Lower leg skin (tissue), 3 donors: Measurements from ENCODE around the gene CXCL14.

Experiments used
- POLR2A ChIP-seq, 2 donors: fragments of 450-650 bp; IDR thresholded peaks; one replicate each; pipeline ENCODE4 v1.6.1; 2016 to 2017; ENCODE audit warnings: antibody characterized with exemption in 2 of 2, mild to moderate bottlenecking in 1 of 2, moderate library complexity in 1 of 2
- TF ChIP-seq, protein P1 (sequence below), 3 donors: fragments of 450-650 bp; IDR thresholded peaks; one replicate each; pipeline ENCODE4 v1.5.1; 2016; ENCODE audit warnings: antibody characterized with exemption in 3 of 3, mild to moderate bottlenecking in 3 of 3, moderate library complexity in 2 of 3

DNA sequence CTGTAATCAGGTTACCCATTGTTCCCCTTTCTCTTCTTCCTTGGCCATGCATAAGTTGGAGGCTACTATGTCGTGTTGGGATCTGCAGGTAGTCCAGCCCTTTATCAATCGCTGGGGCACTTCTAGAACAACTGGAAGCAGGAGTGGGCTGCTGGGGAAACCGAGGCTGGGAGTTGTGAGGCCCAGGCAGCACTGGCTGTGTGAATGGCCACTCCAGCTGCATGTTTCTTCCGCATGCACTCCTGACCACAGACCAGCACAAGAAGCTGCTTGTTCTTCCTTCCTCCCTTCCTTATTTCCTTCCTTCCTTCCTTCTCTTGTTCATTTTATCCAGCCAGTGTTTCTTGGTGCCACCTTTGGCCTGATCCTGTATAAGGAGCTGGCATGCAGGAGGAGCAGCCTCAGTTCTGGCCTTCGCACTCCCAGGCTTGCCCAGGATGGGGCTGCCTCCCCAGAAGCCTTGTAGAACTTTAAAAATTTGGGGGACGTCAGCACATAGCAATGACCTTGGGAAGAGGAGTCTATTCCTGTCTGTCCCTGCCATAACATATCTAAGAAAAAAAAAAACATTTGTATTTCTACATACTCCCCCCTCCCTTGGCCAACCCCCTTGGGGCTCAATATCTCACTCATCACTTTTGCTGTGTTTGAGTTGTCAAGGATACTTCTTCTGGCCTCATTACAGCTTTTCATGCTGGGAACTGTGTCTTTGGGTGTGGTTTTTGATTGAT, 20.8 kb upstream of the CXCL14 start:
- TF ChIP-seq, protein P1, sequence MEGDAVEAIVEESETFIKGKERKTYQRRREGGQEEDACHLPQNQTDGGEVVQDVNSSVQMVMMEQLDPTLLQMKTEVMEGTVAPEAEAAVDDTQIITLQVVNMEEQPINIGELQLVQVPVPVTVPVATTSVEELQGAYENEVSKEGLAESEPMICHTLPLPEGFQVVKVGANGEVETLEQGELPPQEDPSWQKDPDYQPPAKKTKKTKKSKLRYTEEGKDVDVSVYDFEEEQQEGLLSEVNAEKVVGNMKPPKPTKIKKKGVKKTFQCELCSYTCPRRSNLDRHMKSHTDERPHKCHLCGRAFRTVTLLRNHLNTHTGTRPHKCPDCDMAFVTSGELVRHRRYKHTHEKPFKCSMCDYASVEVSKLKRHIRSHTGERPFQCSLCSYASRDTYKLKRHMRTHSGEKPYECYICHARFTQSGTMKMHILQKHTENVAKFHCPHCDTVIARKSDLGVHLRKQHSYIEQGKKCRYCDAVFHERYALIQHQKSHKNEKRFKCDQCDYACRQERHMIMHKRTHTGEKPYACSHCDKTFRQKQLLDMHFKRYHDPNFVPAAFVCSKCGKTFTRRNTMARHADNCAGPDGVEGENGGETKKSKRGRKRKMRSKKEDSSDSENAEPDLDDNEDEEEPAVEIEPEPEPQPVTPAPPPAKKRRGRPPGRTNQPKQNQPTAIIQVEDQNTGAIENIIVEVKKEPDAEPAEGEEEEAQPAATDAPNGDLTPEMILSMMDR (IDR thresholded peaks at IDR 0.05), result no peak
- TF ChIP-seq POLR2A (IDR thresholded peaks at IDR 0.05), result no peak
